WI38 (cell line): Measurements from ENCODE around the gene PTPN2.

Experiments used
- H3K4me3 ChIP-seq: 2 replicates; pipeline ENCODE4 v1.5.1; 2011; ENCODE audit warnings: low read depth, mild to moderate bottlenecking, control low read depth, low read length
- CTCF ChIP-seq: IDR thresholded peaks from 2 replicates; pipeline ENCODE4 v1.5.1; 2012; ENCODE audit warnings: low read depth, mild to moderate bottlenecking, control low read depth, low read length

The PTPN2 gene

DNA sequence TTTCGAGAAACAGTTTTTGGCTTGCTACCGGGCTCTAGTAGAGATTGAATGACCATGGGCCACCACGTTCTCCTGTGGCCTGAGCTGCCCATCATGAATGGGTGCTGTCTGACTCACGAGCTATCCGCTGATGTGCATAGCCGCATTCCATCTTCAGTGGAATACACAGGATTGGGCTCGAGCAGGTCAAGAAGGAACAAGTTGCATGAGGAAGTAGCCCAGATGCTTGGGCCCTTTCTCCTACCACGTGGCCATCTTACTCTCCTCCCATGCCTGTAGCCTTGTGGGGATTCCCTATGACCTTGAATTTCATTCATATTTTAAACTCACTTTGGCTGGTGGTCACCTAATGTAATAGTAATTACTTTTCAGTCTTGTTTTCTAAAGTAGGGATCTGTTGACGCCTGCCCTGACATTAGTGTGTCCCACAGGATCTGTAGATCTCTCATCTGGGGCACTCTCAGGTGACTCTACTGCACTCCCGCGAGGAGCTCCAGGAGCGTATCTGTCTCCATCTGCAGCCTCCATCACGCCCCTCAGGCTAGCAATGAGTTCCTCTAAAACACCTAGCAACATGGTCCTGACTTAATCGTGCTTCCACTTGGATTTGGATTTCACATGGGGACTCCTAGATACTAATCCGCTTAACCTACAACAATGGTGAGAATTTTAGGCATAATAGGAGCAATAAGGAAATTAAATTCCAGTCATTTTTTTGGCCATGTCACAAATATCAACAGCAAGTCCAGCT lies 113.4 kb downstream of the PTPN2 start:
- no peak for TF ChIP-seq CTCF
- no peak overlapping the region for H3K4me3 ChIP-seq

- H3K4me3 ChIP-seq = no peak overlapping the region
- TF ChIP-seq CTCF = no peak
Observed at GRCh38 chr18:12769644-12770440, 114.2 kb downstream of the PTPN2 start.

DNA sequence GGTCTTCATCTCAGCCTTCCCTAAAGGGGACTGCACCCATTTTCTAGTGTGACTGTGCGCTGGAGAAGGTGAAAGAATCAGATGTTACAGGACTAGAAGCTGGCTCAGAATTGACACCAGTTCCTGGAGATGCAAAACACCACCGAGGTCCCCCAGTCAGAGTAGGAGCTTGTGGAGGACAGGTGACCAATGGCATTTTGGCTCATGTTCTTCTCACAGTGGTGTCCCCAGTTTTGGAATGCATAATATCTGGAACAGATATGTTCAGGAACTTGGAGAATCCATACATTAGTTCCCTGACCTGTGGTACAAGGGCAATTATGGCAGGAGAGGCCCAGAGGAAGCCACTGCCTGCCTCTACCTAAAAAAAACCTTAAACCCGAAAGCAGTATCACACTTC lies 114.9 kb downstream of the PTPN2 start:
- no peak overlapping the region for H3K4me3 ChIP-seq

GRCh38 chr18:12768625-12769024 lies 115.4 kb downstream of the PTPN2 start:
- no peak overlapping the region for H3K4me3 ChIP-seq
- TF ChIP-seq CTCF = no peak

More for the DNA sequence above, 114.9 kb downstream of the PTPN2 start:
- no peak for TF ChIP-seq CTCF

DNA sequence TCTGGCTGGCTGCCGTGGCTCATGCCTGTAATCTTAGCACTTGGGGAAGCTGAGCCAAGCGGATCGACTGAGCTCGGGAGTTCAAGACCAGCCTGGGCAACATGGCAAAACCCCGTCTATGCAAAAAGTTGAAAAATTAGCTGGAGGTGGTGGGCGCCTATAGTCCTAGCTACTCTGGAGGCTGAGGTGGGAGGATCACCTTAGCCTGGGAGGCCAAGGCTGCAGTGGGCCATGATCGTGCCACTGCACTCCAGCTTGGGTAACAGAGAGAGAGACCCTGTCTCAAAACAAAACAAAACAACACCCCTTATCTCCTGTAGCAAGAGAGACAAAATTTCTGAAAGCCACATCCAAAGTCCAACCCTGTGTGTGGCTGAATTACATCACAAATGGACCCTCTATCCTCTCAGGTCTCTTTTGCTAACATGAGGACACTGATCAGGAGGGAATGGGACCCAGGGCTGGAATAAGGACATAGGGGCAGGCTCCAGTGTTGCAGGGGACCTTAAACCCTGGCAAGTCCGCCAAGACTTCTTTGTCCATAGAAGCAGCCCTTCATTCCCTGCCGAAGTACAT lies 116.4 kb downstream of the PTPN2 start:
- no peak for TF ChIP-seq CTCF
- no peak overlapping the region for H3K4me3 ChIP-seq

DNA sequence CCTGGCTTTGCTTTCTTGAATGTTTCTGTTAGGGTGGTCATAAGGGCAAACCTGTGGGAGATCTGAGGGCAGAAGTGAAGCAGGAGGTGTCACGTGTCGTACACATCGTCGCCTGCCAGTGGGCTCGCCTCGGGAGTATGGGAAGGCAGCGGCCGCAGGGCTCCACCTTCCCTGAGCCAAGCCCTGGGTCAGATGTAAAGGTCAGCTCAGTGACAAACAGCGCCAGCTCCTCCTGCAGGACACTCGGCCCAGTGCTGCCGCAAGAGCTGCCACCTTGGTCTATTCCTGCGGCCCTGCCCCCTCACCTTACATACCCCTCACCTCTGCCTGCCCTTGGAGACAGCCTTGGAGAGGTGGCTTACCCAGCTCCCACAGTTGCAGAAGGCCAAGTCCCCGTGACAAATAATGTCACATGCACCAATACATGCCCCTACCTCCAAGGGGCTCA lies 117.0 kb downstream of the PTPN2 start:
- TF ChIP-seq CTCF = no peak

GRCh38 chr18:12765586-12765985 lies 118.5 kb downstream of the PTPN2 start:
- H3K4me3 ChIP-seq = no peak overlapping the region
- TF ChIP-seq CTCF = no peak

More for the DNA sequence above, 117.0 kb downstream of the PTPN2 start:
- no peak overlapping the region for H3K4me3 ChIP-seq
